C4-2B (cell line): ENCODE data around the gene RDH13.

Experiments
- CTCF ChIP-seq: fragments of 450-650 bp; conservative IDR thresholded peaks from 2 replicates; pipeline ENCODE4 v1.5.1; 2017; ENCODE audit warnings: mild to moderate bottlenecking
- ZFX ChIP-seq: fragments of 450-650 bp; IDR thresholded peaks from 2 replicates; pipeline ENCODE4 v1.6.1; 2017

DNA sequence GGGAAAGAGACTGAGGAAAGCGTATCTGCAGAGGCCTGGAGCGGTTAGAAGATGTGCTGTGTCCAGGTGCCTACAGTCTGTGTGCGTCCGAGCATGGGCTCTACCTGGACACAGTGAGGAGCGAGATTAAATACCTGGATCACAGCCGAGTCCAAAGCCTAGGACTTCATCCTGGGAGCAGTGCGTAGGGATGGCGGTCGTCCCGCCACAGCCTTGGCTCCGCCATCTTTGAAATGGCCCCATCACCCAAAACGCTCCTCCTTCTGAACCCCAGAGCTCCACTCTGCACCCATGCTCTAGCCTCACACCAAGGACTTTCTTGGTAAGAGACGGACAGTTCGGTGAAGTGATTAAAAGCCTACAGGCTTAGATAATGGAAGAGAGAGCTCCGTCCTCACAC is 44.7 kb downstream of the RDH13 start:
- TF ChIP-seq CTCF (no peak), ZFX (no peak)
